Glutamatergic neuron (in vitro differentiated cells): Measurements from ENCODE around the gene MDN1. TPM values are rescaled to one million over a fixed set of nuclear protein-coding genes. Genes with fewer than 3 reads are reported as not detected.

Source experiments
- DNase-seq: peaks from one replicate; pipeline ENCODE4 v3.0.0; 2022
- H3K27ac Mint-ChIP-seq: one replicate; pipeline ENCODE4 v1.8.0; 2020; ENCODE audit warnings: mild to moderate bottlenecking, mixed read lengths, inconsistent platforms; ENCODE audit not compliant: unreplicated experiment
- H3K27me3 Mint-ChIP-seq: one replicate; pipeline ENCODE4 v1.8.0; 2020; ENCODE audit warnings: mild to moderate bottlenecking, moderate library complexity, mixed read lengths, inconsistent platforms; ENCODE audit not compliant: unreplicated experiment
- H3K36me3 Mint-ChIP-seq: one replicate; pipeline ENCODE4 v1.8.0; 2020; ENCODE audit warnings: mild to moderate bottlenecking, mixed read lengths, inconsistent platforms; ENCODE audit not compliant: unreplicated experiment
- H3K4me1 Mint-ChIP-seq: one replicate; pipeline ENCODE4 v1.8.0; 2020; ENCODE audit warnings: mild to moderate bottlenecking, low read depth, mixed read lengths, inconsistent platforms; ENCODE audit not compliant: unreplicated experiment
- H3K4me3 Mint-ChIP-seq: one replicate; pipeline ENCODE4 v1.8.0; 2020; ENCODE audit warnings: mild to moderate bottlenecking, mixed read lengths, inconsistent platforms; ENCODE audit not compliant: unreplicated experiment
- H3K9me3 Mint-ChIP-seq: one replicate; pipeline ENCODE4 v1.8.0; 2020; ENCODE audit warnings: mild to moderate bottlenecking, moderate library complexity, mixed read lengths, inconsistent platforms; ENCODE audit not compliant: unreplicated experiment
- total RNA-seq: library from RNA; stranded (reverse); fragmentation: NEBNext Ultra II Directional; extraction: Animal tissue kit (Norgen Biotek cat#: 25700); gene quantifications from one replicate; pipeline ENCODE4 v1.2.1, GENCODE V29; 2021; ENCODE audit not compliant: unreplicated experiment
- TF ChIP-seq, protein P1 (sequence below): fragments of 200-600 bp; sonication (generic); IDR thresholded peaks from one replicate; pipeline ENCODE4 v1.5.0; 2021; ENCODE audit not compliant: partially characterized antibody, unreplicated experiment

Gene MDN1
- total RNA-seq, 1 donor from 2014 or later: 39.2 TPM

DNA sequence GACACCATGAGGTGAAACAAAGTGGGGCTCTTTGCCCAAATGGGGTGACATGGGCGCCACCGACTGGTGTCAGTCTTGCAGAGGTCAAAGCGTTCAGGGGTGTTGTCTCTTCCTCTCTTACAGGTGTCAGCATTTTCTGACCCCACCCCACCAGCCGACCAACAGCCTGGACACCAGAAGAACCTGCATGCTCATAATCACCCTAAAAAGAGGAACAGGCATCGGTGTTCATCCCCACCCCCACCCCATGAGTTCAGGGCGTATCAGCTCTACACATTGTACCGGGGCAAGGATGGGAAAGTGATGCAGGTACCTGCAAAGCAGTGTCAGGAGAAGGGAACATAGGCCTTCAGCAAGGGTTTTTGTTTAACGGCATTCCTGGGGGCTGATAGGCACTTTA, 195.8 kb downstream of the MDN1 start:
- no peak for DNase-seq
- TF ChIP-seq, protein P1, sequence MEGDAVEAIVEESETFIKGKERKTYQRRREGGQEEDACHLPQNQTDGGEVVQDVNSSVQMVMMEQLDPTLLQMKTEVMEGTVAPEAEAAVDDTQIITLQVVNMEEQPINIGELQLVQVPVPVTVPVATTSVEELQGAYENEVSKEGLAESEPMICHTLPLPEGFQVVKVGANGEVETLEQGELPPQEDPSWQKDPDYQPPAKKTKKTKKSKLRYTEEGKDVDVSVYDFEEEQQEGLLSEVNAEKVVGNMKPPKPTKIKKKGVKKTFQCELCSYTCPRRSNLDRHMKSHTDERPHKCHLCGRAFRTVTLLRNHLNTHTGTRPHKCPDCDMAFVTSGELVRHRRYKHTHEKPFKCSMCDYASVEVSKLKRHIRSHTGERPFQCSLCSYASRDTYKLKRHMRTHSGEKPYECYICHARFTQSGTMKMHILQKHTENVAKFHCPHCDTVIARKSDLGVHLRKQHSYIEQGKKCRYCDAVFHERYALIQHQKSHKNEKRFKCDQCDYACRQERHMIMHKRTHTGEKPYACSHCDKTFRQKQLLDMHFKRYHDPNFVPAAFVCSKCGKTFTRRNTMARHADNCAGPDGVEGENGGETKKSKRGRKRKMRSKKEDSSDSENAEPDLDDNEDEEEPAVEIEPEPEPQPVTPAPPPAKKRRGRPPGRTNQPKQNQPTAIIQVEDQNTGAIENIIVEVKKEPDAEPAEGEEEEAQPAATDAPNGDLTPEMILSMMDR: no peak
- no peaks in the 10 kb centered on the region for H3K9me3 Mint-ChIP-seq
- H3K4me1 Mint-ChIP-seq: no peaks in the 10 kb centered on the region
- no peak overlapping the region for H3K4me3 Mint-ChIP-seq
- no peak overlapping the region for H3K27ac Mint-ChIP-seq
- peaks cover 5% of the 10 kb centered on the region for H3K36me3 Mint-ChIP-seq
- no peaks in the 10 kb centered on the region for H3K27me3 Mint-ChIP-seq

DNA sequence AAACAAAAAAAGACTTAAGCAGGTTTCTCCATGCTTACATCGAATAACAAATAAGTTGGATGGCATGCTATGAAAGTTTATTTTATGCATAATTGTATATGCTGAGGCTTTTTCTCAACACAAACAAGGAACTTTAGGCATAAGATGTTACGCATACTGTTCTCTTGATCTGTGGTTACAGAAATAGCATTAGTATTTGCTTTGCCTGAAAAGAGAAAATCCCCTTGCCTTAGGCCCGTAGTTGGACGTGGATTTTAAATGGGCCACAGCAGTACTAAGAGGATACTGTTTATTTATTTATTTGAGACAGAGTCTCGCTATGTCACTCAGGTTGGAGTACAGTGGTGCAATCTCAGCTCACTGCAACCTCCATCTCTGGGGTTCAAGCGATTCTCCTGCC, 200.0 kb downstream of the MDN1 start:
- no peak overlapping the region for H3K4me3 Mint-ChIP-seq
- H3K27me3 Mint-ChIP-seq: no peaks in the 10 kb centered on the region
- no peaks in the 10 kb centered on the region for H3K4me1 Mint-ChIP-seq
- TF ChIP-seq, protein P1: no peak
- H3K36me3 Mint-ChIP-seq: no peaks in the 10 kb centered on the region
- DNase-seq: no peak
- no peak overlapping the region for H3K27ac Mint-ChIP-seq
- H3K9me3 Mint-ChIP-seq: no peaks in the 10 kb centered on the region

DNA sequence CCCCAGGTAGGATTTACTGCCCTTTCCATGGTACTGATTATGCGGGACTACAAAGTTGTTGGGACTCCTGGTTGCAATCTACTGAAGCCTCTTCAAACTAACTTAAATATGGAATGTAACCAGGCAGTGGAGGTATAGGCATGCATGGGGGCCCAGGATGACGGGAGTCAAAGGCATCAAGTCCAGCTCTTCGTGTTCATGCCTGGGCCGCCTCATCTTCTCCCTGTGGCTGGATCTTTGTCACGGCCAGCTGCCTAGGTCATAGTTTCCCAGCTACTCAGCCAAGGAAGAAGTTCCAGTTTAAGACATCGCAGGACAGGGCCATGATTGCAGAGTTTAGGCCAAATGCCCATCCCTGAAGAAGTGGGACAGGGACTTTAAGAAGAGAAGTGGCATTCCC, 201.6 kb downstream of the MDN1 start:
- no peak for DNase-seq
- Mint-ChIP-seq H3K4me1 (no peaks in the 10 kb centered on the region), H3K36me3 (no peaks in the 10 kb centered on the region), H3K4me3 (no peak overlapping the region), H3K27me3 (no peaks in the 10 kb centered on the region), H3K9me3 (no peaks in the 10 kb centered on the region), H3K27ac (no peak overlapping the region)
- TF ChIP-seq, protein P1: no peak

DNA sequence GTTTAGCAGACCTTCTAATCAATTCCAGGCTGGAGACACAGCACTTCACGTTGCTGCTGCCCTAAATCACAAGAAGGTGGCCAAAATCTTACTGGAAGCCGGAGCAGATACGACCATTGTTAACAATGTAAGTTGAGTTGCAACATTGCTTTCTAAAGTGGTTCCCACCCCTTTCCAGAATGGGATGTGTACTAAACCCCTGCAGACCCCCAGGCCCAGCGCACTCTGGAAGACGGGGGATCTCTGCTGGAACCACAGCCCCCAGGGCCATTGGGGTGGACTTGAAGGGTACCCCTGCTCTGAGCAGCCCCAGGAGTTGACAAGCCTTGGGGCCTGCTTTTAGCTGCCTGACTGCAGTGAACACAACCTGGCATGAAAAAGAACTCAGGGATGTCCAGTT, 203.1 kb downstream of the MDN1 start:
- Mint-ChIP-seq H3K36me3 (no peaks in the 10 kb centered on the region), H3K27me3 (no peaks in the 10 kb centered on the region), H3K4me1 (no peaks in the 10 kb centered on the region), H3K9me3 (no peaks in the 10 kb centered on the region), H3K4me3 (no peak overlapping the region), H3K27ac (no peak overlapping the region)
- no peak for DNase-seq
- TF ChIP-seq, protein P1: no peak

DNA sequence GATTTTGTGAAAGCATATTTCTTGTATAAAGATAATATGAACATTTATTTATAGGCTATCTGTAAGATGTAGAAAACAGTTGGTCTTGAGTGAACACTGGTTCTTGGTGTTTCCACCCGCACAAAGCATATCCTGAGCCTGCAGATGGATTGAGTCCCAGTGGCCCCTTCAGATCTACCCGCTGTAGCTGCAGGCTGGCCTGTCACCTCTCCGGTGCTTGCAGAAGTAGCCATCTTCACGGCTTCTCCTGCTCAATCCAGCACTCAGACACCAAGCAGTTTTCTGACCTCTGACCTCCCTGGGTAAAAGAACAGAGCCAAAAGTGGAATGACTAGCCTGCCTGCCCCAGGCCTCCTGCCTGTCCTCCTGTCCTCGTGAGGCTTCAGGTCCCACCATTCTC, 203.7 kb downstream of the MDN1 start:
- H3K36me3 Mint-ChIP-seq: no peaks in the 10 kb centered on the region
- H3K27ac Mint-ChIP-seq: no peak overlapping the region

More for the DNA sequence above, 203.7 kb downstream of the MDN1 start:
- H3K9me3 Mint-ChIP-seq: no peaks in the 10 kb centered on the region
- no peak overlapping the region for H3K4me3 Mint-ChIP-seq
- no peak for DNase-seq
- TF ChIP-seq, protein P1: no peak
- no peaks in the 10 kb centered on the region for H3K27me3 Mint-ChIP-seq
- H3K4me1 Mint-ChIP-seq: no peaks in the 10 kb centered on the region
